Colonic mucosa (tissue), 4 donors: ENCODE results near the gene PASK. TPM values are rescaled to one million over a fixed set of nuclear protein-coding genes. Genes with fewer than 3 reads are reported as not detected.

Experiments
- DNase-seq: peaks from one replicate; pipeline ENCODE4 v3.0.0-alpha.2; 2020
- H3K27ac ChIP-seq: fragments of 200-600 bp; one replicate; pipeline ENCODE4 v1.8.0; 2021
- H3K27me3 ChIP-seq: fragments of 200-600 bp; one replicate; pipeline ENCODE4 v1.8.0; 2021
- H3K36me3 ChIP-seq: fragments of 200-600 bp; one replicate; pipeline ENCODE4 v1.8.0; 2021
- H3K4me1 ChIP-seq: fragments of 200-600 bp; one replicate; pipeline ENCODE4 v1.8.0; 2021; ENCODE audit warnings: mild to moderate bottlenecking
- H3K4me3 ChIP-seq: fragments of 200-600 bp; one replicate; pipeline ENCODE4 v1.8.0; 2021
- H3K9ac ChIP-seq, 2 donors: one replicate each; pipeline ENCODE4 v1.7.0; 2013; ENCODE audit warnings: control low read depth in 2 of 2, low read depth in 2 of 2, low read length in 2 of 2
- H3K9me3 ChIP-seq: fragments of 200-600 bp; one replicate; pipeline ENCODE4 v1.8.0; 2021
- CTCF ChIP-seq: fragments of 200-600 bp; IDR thresholded peaks from one replicate; pipeline ENCODE4 v1.8.0; 2022; ENCODE audit warnings: antibody characterized with exemption, mild to moderate bottlenecking
- intact Hi-C: fragments of 100-400 bp; cut with DNase I; formaldehyde crosslinking; loops from one replicate; pipeline ENCODE4 v1.14.1; 2022
- total RNA-seq, 2 donors: library from RNA; stranded (reverse); fragmentation: NEBNext Ultra II Directional in 1 of 2; extraction: Animal tissue kit (Norgen Biotek cat#: 25700) in 1 of 2; gene quantifications; one replicate each; pipeline ENCODE4 v1.2.1, GENCODE V29; 2021
- donor health status: healthy.
- donor health status: DM: no; HTN: no; CAD: no.
- donor health status: DM: no; HTN: no; CAD: no.

PASK gene
- total RNA-seq, 2 donors from 2014 or later = 5.6 to 39.2 TPM

- no peak for DNase-seq
- TF ChIP-seq CTCF = no peak
- Histone ChIP-seq H3K36me3 (no peaks in the 10 kb centered on the region), H3K4me1 (no peaks in the 10 kb centered on the region), H3K9ac (no peak overlapping the region), H3K9me3 (no peaks in the 10 kb centered on the region), H3K27ac (no peak overlapping the region), H3K4me3 (no peak overlapping the region), H3K27me3 (no peaks in the 10 kb centered on the region)
- intact Hi-C loops = no loop called here
Measured at GRCh38 chr2:241131531-241131930, 17.7 kb downstream of the PASK start.

DNA sequence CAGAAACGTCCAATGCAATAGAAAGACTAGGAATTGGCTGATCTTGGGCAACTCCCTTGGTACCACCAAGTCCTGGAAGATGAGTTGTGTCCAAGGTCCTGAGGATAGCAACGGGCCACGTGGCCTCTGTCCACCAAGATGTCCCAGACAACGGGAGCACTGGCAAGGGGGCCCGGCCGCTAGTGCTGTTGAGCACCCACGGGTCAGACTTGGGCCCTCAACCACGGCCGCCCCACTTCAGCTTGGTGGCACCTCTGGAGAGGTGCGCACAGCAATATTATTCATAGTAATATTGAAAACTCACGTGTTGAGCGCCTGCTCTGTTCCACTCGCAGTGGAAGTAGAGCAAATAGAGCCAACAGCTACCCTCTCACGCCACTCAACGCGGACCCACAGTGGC is 19.0 kb downstream of the PASK start:
- DNase-seq = no peak
- Histone ChIP-seq H3K9ac (no peak overlapping the region), H3K4me1 (no peaks in the 10 kb centered on the region), H3K27me3 (no peaks in the 10 kb centered on the region), H3K27ac (no peak overlapping the region), H3K9me3 (no peaks in the 10 kb centered on the region), H3K4me3 (no peak overlapping the region), H3K36me3 (no peaks in the 10 kb centered on the region)
- no peak for TF ChIP-seq CTCF
- intact Hi-C loops = no loop called here

GRCh38 chr2:241129086-241129871 is 20.0 kb downstream of the PASK start:
- Histone ChIP-seq H3K27ac (no peak overlapping the region), H3K36me3 (no peaks in the 10 kb centered on the region), H3K4me1 (no peaks in the 10 kb centered on the region), H3K4me3 (no peak overlapping the region), H3K9ac (no peak overlapping the region), H3K27me3 (no peaks in the 10 kb centered on the region), H3K9me3 (no peaks in the 10 kb centered on the region)
- no peak for DNase-seq
- intact Hi-C loops = no loop called here
- TF ChIP-seq CTCF = no peak

GRCh38 chr2:241128266-241128665 is 21.0 kb downstream of the PASK start:
- no peak overlapping the region for H3K27ac ChIP-seq

GRCh38 chr2:241126771-241127202 is 22.5 kb downstream of the PASK start:
- Histone ChIP-seq H3K4me1 (no peaks in the 10 kb centered on the region), H3K9ac (no peak overlapping the region), H3K27me3 (no peaks in the 10 kb centered on the region), H3K36me3 (no peaks in the 10 kb centered on the region), H3K27ac (no peak overlapping the region), H3K4me3 (no peak overlapping the region), H3K9me3 (no peaks in the 10 kb centered on the region)
- no peak for DNase-seq
- intact Hi-C loops = no loop called here
- TF ChIP-seq CTCF = no peak

More at GRCh38 chr2:241128266-241128665, 21.0 kb downstream of the PASK start:
- TF ChIP-seq CTCF = no peak
- H3K9me3 ChIP-seq = no peaks in the 10 kb centered on the region
- H3K36me3 ChIP-seq = no peaks in the 10 kb centered on the region
- DNase-seq = no peak
- intact Hi-C loops = no loop called here
- H3K4me1 ChIP-seq = no peaks in the 10 kb centered on the region
- no peak overlapping the region for H3K9ac ChIP-seq
- no peaks in the 10 kb centered on the region for H3K27me3 ChIP-seq
- H3K4me3 ChIP-seq = no peak overlapping the region
